ENCODE results near the gene ACSS2. TPM values are rescaled to one million over a fixed set of nuclear protein-coding genes. Genes with fewer than 3 reads are reported as not detected.
"Not testable (repeated sequence)": the region's sequence is repeated elsewhere in the genome, so short reads cannot be mapped to it uniquely, and the experiment has no call there.

Gene ACSS2
- total RNA-seq, 2 experiments from 2014 or later = 14.2 to 14.3 TPM

GRCh38 chr20:34896086-34896621 lies 19.7 kb downstream of the ACSS2 start:
- POLR2A ChIA-PET = no interaction called here

DNA sequence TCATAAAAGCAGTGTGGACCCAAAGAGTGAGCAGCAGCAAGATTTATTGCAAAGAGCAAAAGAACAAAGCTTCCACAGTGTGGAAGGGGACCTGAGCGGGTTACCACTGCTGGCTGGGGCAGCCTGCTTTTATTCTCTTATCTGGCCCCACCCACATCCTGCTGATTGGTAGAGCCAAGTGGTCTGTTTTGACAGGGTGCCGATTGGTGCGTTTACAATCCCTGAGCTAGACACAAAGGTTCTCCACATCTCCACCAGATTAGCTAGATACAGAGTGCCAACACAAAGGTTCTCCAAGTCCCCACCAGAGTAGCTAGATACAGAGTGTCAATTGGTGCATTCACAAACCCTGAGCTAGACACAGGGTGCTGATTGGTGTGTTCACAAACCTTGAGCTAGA lies 21.7 kb downstream of the ACSS2 start:
- H3K4me1 Mint-ChIP-seq (ENCODE audit: low read depth); CTCF ChIA-PET; POLR2A ChIA-PET; H3K36me3 Mint-ChIP-seq (ENCODE audit: low read depth); H3K9me3 Mint-ChIP-seq; H3K27ac Mint-ChIP-seq; intact Hi-C loops (cut with micrococcal nuclease); ATAC-seq; H3K27me3 Mint-ChIP-seq; DNase-seq; H3K4me3 Mint-ChIP-seq: not testable (repeated sequence)

More at GRCh38 chr20:34896086-34896621, 19.7 kb downstream of the ACSS2 start:
- Mint-ChIP-seq H3K36me3 (ENCODE audit: low read depth) (no peaks in the 10 kb centered on the region), H3K9me3 (no peaks in the 10 kb centered on the region), H3K4me3 (no peak overlapping the region), H3K27ac (no peak overlapping the region), H3K4me1 (ENCODE audit: low read depth) (peaks cover 15% of the 10 kb centered on the region), H3K27me3 (no peaks in the 10 kb centered on the region)
- CTCF ChIA-PET = interaction anchor here (1.9 kb wide), 1 partner anchor 22 kb away, joined by 5 read pairs; no protein-coding TSS in a partner anchor
- intact Hi-C loops (cut with micrococcal nuclease) = no loop called here
- TF ChIP-seq, protein P1, sequence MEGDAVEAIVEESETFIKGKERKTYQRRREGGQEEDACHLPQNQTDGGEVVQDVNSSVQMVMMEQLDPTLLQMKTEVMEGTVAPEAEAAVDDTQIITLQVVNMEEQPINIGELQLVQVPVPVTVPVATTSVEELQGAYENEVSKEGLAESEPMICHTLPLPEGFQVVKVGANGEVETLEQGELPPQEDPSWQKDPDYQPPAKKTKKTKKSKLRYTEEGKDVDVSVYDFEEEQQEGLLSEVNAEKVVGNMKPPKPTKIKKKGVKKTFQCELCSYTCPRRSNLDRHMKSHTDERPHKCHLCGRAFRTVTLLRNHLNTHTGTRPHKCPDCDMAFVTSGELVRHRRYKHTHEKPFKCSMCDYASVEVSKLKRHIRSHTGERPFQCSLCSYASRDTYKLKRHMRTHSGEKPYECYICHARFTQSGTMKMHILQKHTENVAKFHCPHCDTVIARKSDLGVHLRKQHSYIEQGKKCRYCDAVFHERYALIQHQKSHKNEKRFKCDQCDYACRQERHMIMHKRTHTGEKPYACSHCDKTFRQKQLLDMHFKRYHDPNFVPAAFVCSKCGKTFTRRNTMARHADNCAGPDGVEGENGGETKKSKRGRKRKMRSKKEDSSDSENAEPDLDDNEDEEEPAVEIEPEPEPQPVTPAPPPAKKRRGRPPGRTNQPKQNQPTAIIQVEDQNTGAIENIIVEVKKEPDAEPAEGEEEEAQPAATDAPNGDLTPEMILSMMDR (IDR thresholded peaks at IDR 0.05) = no peak
- ATAC-seq (no peak), DNase-seq (no peak)

GRCh38 chr20:34898731-34899130 lies 22.3 kb downstream of the ACSS2 start:
- POLR2A ChIA-PET; H3K9me3 Mint-ChIP-seq; H3K4me1 Mint-ChIP-seq (ENCODE audit: low read depth); ATAC-seq; H3K27me3 Mint-ChIP-seq; DNase-seq; H3K4me3 Mint-ChIP-seq; H3K36me3 Mint-ChIP-seq (ENCODE audit: low read depth); intact Hi-C loops (cut with micrococcal nuclease); H3K27ac Mint-ChIP-seq: not testable (repeated sequence)
- CTCF ChIA-PET = interaction anchor here (1.1 kb wide), 1 partner anchor 11 kb away, joined by 3 read pairs; no protein-coding TSS in a partner anchor

DNA sequence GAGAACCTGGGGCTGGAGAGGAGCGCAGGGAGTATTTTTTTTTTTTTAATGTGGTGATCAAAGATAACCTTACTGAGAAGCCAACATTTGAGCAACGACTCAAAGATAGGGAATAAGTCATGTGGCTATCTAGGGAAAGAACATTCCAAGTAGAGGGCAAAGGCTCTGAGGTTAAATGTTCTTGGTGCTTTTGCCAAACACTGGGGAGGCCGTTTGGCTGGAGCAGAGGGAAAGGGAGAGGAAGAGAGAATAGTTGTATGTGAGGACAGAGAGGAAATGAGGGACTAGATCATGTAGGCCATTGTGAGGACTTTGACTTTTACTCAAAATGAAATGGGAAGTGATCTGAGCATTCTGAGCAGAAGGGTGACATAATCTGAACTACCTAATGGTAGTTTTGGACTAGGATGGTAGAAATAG lies 27.8 kb downstream of the ACSS2 start:
- DNase-seq = no peak
- no peak overlapping the region for H3K4me3 Mint-ChIP-seq
- no peak for ATAC-seq
- H3K27me3 Mint-ChIP-seq = no peaks in the 10 kb centered on the region
- CTCF ChIA-PET = interaction anchor here (0.6 kb wide), 1 partner anchor 13 kb away, joined by 3 read pairs; no protein-coding TSS in a partner anchor
- POLR2A ChIA-PET = interaction anchor here (0.6 kb wide), 1 partner anchor 11 kb away, joined by 3 read pairs; no protein-coding TSS in a partner anchor
- TF ChIP-seq, protein P1 (IDR thresholded peaks at IDR 0.05) = no peak
- H3K4me1 Mint-ChIP-seq (ENCODE audit: low read depth) = peaks cover 12% of the 10 kb centered on the region
- no peaks in the 10 kb centered on the region for H3K36me3 Mint-ChIP-seq (ENCODE audit: low read depth)
- intact Hi-C loops (cut with micrococcal nuclease) = no loop called here
- H3K27ac Mint-ChIP-seq = no peak overlapping the region
- H3K9me3 Mint-ChIP-seq = no peaks in the 10 kb centered on the region

DNA sequence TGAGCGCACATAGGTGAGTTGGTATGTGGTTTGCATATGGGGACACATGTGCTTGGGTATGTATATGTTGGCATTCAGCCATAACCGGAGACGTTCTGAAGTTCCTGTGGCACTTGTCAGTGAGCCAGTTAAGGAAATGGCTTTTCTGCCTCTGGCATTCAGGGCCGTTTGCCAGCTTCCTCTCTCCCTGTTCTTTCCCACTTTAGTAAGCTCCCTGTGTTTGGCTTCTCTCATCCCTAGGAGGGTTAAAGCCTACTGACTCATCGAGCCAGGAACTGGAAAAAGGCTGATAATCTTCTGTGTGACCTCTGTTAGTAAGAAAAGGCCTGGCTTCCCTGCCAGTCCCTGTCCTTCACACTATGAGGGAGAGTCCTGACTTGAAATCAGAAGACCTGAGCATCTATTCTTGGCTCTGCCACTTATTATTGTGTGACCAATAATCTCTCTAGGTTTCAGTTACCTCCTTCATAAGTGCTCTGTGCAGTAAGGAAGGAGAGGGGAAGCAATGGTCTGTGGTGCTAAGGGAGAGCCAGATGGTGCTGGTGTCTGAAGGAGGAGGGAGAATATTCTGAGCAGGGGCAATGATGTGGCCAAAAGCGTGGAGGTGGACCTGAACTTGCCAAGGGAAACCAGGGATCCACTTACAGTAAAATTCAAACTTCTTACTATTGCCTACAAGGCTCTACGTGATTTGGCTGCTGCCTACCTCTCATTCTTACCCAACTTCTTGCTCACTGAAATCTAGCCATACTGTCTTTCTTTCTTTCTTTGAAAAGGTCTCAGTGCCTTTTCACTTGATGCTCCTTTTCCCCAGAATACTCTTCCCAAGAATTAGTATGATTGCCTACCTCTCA lies 31.4 kb downstream of the ACSS2 start:
- CTCF ChIA-PET = no interaction called here
- no peak for ATAC-seq
- peak overlapping the region; percentile 28 for H3K27ac Mint-ChIP-seq

More for the DNA sequence above, 31.4 kb downstream of the ACSS2 start:
- TF ChIP-seq, protein P1 (IDR thresholded peaks at IDR 0.05) = no peak
- intact Hi-C loops (cut with micrococcal nuclease) = no loop called here
- Mint-ChIP-seq H3K27me3 (no peaks in the 10 kb centered on the region), H3K4me3 (no peak overlapping the region), H3K36me3 (ENCODE audit: low read depth) (no peaks in the 10 kb centered on the region), H3K4me1 (ENCODE audit: low read depth) (peaks cover 12% of the 10 kb centered on the region), H3K9me3 (no peaks in the 10 kb centered on the region)
- no peak for DNase-seq
- POLR2A ChIA-PET = no interaction called here
